Measurements from ENCODE around the gene TCTN2. TPM values are rescaled to one million over a fixed set of nuclear protein-coding genes. Genes with fewer than 3 reads are reported as not detected.

The TCTN2 gene
- total and polyA plus RNA-seq, 9 of the 15 experiments (the other 6 are each of a cell fraction or from before 2014, with no cell fraction given): 0.58 to 5.5 (median 3.6) TPM

GRCh38 chr12:123757561-123757960 lies 86.6 kb downstream of the TCTN2 start:
- WGBS (ENCODE audit: insufficient coverage, low coverage, missing lambda C conversion rate): 81% methylated on average over 6 of the region's 6 CpGs
- FAIRE-seq (no peak), ATAC-seq (no peak), DNase-seq (ENCODE audit: extremely low read depth in 1 of 4, low spot score in 3 of 4) (no peak)
- no peaks in the 10 kb centered on the region for H3K9me1 ChIP-seq (ENCODE audit: control insufficient read depth, insufficient read depth, low read length)
- H3K4me3 ChIP-seq: no peak overlapping the region
- ChIA-PET POLR2A (interaction anchor here (0.7 kb wide), 1 partner anchor 25 kb away, joined by 7 read pairs; no protein-coding TSS in a partner anchor), CTCF (ENCODE audit: low intra/inter-chr PET ratio) (no interaction called here)
- intact Hi-C loops (cut with micrococcal nuclease): no loop called here
- no TSS peak for BruUV-seq (replicated peaks)
- H3K4me2 ChIP-seq (ENCODE audit: insufficient read depth, low read length): no peak overlapping the region
- no peak overlapping the region for H3K9ac ChIP-seq (ENCODE audit: insufficient read depth in 1 of 2, low read depth in 2 of 2, low read length in 2 of 2)
- in situ Hi-C loops (cut with MboI): no loop called here
- H4K20me1 ChIP-seq (replicated peaks; ENCODE audit: control insufficient read depth, insufficient read depth, low read length): no peaks in the 10 kb centered on the region
- H3K4me1 ChIP-seq (replicated peaks in 1 of 2; ENCODE audit: control insufficient read depth in 2 of 2, insufficient read depth in 2 of 2, low read length in 2 of 2): no peaks in the 10 kb centered on the region
- no peaks in the 10 kb centered on the region for H3K79me2 ChIP-seq (ENCODE audit: control insufficient read depth, insufficient read depth, low read length)
- H3K9me3 ChIP-seq (replicated peaks; ENCODE audit: control insufficient read depth, insufficient read depth, low read depth, low read length): no peaks in the 10 kb centered on the region
- H2AFZ ChIP-seq (ENCODE audit: low read depth, low read length): no peak overlapping the region
- no peaks in the 10 kb centered on the region for H3K27me3 ChIP-seq (ENCODE audit: control insufficient read depth in 2 of 2, insufficient read depth in 2 of 2, low read length in 2 of 2)
- no peak overlapping the region for H3K27ac ChIP-seq (ENCODE audit: extremely low read depth, low read depth, low read length)
- H3K36me3 ChIP-seq (ENCODE audit: control insufficient read depth, insufficient read depth, low read length): peaks cover 58% of the 10 kb centered on the region
- no peak for TF ChIP-seq SRSF9 (IDR thresholded peaks at IDR 0.05; ENCODE audit: borderline replicate concordance, low read depth, low read length)
- TF ChIP-seq NFRKB (IDR thresholded peaks at IDR 0.05; ENCODE audit: low read depth): no peak
- no peak for TF ChIP-seq STAT5A (IDR thresholded peaks at IDR 0.05; ENCODE audit: borderline replicate concordance, low read length)
- TF ChIP-seq, protein P1, sequence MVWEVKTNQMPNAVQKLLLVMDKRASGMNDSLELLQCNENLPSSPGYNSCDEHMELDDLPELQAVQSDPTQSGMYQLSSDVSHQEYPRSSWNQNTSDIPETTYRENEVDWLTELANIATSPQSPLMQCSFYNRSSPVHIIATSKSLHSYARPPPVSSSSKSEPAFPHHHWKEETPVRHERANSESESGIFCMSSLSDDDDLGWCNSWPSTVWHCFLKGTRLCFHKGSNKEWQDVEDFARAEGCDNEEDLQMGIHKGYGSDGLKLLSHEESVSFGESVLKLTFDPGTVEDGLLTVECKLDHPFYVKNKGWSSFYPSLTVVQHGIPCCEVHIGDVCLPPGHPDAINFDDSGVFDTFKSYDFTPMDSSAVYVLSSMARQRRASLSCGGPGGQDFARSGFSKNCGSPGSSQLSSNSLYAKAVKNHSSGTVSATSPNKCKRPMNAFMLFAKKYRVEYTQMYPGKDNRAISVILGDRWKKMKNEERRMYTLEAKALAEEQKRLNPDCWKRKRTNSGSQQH (CRISPR knock-in tag; IDR thresholded peaks at IDR 0.05): no peak
- TF ChIP-seq, protein P2, sequence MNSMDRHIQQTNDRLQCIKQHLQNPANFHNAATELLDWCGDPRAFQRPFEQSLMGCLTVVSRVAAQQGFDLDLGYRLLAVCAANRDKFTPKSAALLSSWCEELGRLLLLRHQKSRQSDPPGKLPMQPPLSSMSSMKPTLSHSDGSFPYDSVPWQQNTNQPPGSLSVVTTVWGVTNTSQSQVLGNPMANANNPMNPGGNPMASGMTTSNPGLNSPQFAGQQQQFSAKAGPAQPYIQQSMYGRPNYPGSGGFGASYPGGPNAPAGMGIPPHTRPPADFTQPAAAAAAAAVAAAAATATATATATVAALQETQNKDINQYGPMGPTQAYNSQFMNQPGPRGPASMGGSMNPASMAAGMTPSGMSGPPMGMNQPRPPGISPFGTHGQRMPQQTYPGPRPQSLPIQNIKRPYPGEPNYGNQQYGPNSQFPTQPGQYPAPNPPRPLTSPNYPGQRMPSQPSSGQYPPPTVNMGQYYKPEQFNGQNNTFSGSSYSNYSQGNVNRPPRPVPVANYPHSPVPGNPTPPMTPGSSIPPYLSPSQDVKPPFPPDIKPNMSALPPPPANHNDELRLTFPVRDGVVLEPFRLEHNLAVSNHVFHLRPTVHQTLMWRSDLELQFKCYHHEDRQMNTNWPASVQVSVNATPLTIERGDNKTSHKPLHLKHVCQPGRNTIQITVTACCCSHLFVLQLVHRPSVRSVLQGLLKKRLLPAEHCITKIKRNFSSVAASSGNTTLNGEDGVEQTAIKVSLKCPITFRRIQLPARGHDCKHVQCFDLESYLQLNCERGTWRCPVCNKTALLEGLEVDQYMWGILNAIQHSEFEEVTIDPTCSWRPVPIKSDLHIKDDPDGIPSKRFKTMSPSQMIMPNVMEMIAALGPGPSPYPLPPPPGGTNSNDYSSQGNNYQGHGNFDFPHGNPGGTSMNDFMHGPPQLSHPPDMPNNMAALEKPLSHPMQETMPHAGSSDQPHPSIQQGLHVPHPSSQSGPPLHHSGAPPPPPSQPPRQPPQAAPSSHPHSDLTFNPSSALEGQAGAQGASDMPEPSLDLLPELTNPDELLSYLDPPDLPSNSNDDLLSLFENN (IDR thresholded peaks at IDR 0.05; ENCODE audit: low read depth in 2 of 2, low read length in 2 of 2): no peak
- TF ChIP-seq THRAP3 (IDR thresholded peaks at IDR 0.05; ENCODE audit: borderline replicate concordance): no peak
- no peak for TF ChIP-seq PBX2 (CRISPR knock-in tag; IDR thresholded peaks at IDR 0.05; ENCODE audit: low read depth)
- no peak for TF ChIP-seq PBX2 (tag; conservative IDR thresholded peaks at IDR 0.05; ENCODE audit: low read depth)
- TF ChIP-seq RBM14 (IDR thresholded peaks at IDR 0.05; ENCODE audit: borderline replicate concordance, insufficient read depth, low read depth, low read length): no peak
- no peak for TF ChIP-seq POLR2B (IDR thresholded peaks at IDR 0.05; ENCODE audit: low read depth, partially characterized antibody)
- TF ChIP-seq CBX1 (IDR thresholded peaks at IDR 0.05; ENCODE audit: low read depth): no peak
- TF ChIP-seq BRCA1 (IDR thresholded peaks at IDR 0.05): no peak
- no peak for TF ChIP-seq BRCA1 (CRISPR knock-in tag; IDR thresholded peaks at IDR 0.05)
- no peak for TF ChIP-seq SETDB1 (IDR thresholded peaks at IDR 0.05; ENCODE audit: low read length)
- TF ChIP-seq, protein P3, sequence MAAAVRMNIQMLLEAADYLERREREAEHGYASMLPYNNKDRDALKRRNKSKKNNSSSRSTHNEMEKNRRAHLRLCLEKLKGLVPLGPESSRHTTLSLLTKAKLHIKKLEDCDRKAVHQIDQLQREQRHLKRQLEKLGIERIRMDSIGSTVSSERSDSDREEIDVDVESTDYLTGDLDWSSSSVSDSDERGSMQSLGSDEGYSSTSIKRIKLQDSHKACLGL (CRISPR knock-in tag; IDR thresholded peaks at IDR 0.05; ENCODE audit: borderline replicate concordance, poor library complexity, severe bottlenecking): no peak
- TF ChIP-seq POLR3A (IDR thresholded peaks at IDR 0.05; ENCODE audit: borderline replicate concordance, extremely low read depth, insufficient read depth, insufficient read length): no peak

Data from K562 (cell line).